ENCODE measurements around the gene SLC2A2.

DNA sequence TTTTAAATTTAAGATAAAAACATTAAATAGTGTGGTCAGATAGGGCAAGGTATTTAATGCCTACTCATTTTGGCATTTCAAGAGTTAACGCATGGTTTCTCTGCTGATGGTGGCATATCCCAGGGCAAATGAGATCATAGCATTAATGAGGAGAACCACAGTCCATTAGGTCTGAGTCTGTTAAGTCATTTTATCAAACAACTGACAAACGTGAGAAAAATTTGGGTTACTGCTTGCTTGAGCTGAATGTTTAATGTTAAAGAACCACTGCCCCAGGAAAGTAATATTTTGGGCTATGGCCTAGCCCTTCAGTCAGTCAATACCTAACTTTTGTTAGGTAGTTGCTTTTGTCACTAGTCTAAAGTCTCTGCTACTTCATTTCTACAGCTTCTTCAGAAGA lies 37.9 kb upstream of the SLC2A2 start:
- TF ChIP-seq, protein P1, sequence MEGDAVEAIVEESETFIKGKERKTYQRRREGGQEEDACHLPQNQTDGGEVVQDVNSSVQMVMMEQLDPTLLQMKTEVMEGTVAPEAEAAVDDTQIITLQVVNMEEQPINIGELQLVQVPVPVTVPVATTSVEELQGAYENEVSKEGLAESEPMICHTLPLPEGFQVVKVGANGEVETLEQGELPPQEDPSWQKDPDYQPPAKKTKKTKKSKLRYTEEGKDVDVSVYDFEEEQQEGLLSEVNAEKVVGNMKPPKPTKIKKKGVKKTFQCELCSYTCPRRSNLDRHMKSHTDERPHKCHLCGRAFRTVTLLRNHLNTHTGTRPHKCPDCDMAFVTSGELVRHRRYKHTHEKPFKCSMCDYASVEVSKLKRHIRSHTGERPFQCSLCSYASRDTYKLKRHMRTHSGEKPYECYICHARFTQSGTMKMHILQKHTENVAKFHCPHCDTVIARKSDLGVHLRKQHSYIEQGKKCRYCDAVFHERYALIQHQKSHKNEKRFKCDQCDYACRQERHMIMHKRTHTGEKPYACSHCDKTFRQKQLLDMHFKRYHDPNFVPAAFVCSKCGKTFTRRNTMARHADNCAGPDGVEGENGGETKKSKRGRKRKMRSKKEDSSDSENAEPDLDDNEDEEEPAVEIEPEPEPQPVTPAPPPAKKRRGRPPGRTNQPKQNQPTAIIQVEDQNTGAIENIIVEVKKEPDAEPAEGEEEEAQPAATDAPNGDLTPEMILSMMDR (conservative IDR thresholded peaks at IDR 0.05; ENCODE audit: low read length), result no peak
- TF ChIP-seq EZH2phosphoT487 (IDR thresholded peaks at IDR 0.05; ENCODE audit: borderline replicate concordance), result no peak

Measured in Loucy (cell line).